Fibroblast of pulmonary artery (primary cell): ENCODE data around the gene PTPRG.

Experiments
- DNase-seq: peaks from one replicate; pipeline ENCODE4 v3.0.0-alpha.2; 2010; ENCODE audit warnings: low read depth
- H3K4me3 ChIP-seq: replicated peaks from 2 replicates; pipeline ENCODE4 v1.5.1; 2011; ENCODE audit warnings: low read depth, mild to moderate bottlenecking, control low read depth, low read length, moderate library complexity
- CTCF ChIP-seq: IDR thresholded peaks from 2 replicates; pipeline ENCODE4 v1.5.1; 2011; ENCODE audit warnings: mild to moderate bottlenecking, control low read depth, low read length, inconsistent platforms; ENCODE audit errors: missing control alignments

PTPRG gene

GRCh38 chr3:61680617-61681016, 119.2 kb downstream of the PTPRG start:
- no peak for DNase-seq
- no peak for TF ChIP-seq CTCF
- no peak overlapping the region for H3K4me3 ChIP-seq

GRCh38 chr3:61681636-61682035, 120.3 kb downstream of the PTPRG start:
- no peak for DNase-seq
- no peak overlapping the region for H3K4me3 ChIP-seq
- no peak for TF ChIP-seq CTCF

- H3K4me3 ChIP-seq: no peak overlapping the region
- no peak for DNase-seq
- TF ChIP-seq CTCF: no peak
These were observed 121.5 kb downstream of the PTPRG start for GRCh38 chr3:61682671-61683548.

GRCh38 chr3:61683549-61684236, 122.3 kb downstream of the PTPRG start:
- peak; percentile 23 for DNase-seq
- H3K4me3 ChIP-seq: no peak overlapping the region
- TF ChIP-seq CTCF: no peak

- no peak for TF ChIP-seq CTCF
- no peak overlapping the region for H3K4me3 ChIP-seq
- no peak for DNase-seq
These were observed 123.0 kb downstream of the PTPRG start for GRCh38 chr3:61684386-61684785.

GRCh38 chr3:61685755-61686154, 124.4 kb downstream of the PTPRG start:
- H3K4me3 ChIP-seq: no peak overlapping the region
- no peak for DNase-seq
- no peak for TF ChIP-seq CTCF
